PC-9 (cell line): Measurements from ENCODE around the gene EXOC2.

Source experiments
- CTCF ChIP-seq: fragments of 200-600 bp; sonication (generic); conservative IDR thresholded peaks from 2 replicates; pipeline ENCODE4 v1.6.1; 2017; ENCODE audit warnings: mixed run types, antibody characterized with exemption, mild to moderate bottlenecking, moderate library complexity
- EZH2 ChIP-seq: fragments of 200-600 bp; sonication (generic); IDR thresholded peaks from 2 replicates; pipeline ENCODE4 v1.8.0; 2017; ENCODE audit warnings: antibody characterized with exemption, low read depth

GRCh38 chr6:693723-694009 is 727 bp upstream of the EXOC2 start:
- TF ChIP-seq EZH2 (no peak), CTCF (no peak)
